ENCODE data around the gene FAM149A. TPM values are rescaled to one million over a fixed set of nuclear protein-coding genes. Genes with fewer than 3 reads are reported as not detected.
A peak's percentile ranks its signal among the peaks of the same experiment; 100 is the strongest.

Gene FAM149A
- total and polyA plus RNA-seq, 2 donors (not counting 1 experiment from before 2014, with no cell fraction given): 0.12 TPM; not detected in 1

DNA sequence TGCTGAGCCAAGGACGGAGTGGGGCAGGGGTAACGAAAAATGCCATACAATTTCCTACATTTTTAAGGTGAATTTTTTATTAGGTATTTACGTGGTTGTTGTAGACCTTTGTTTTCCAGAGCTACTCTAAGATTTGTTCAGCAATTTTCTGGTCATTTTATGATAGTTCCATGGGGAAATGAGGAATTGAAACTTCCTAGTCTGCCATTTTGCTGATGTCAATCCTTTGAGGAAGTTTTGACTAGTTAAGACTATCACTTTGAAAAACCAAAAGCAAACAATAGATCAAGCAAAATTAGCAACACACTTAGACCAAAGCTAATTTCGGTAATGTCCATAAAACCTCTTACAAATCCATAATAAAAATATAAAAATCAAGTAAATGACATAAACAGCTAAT is 42.6 kb upstream of the FAM149A start:
- intact Hi-C loops (cut with micrococcal nuclease): loop anchor here (10.0 kb wide), 1 partner anchor 133 kb away; the partner anchor contains the start of gene CYP4V2
- Histone ChIP-seq H3K27me3 (replicated peaks in 1 of 4; ENCODE audit: control extremely low read depth in 1 of 4, control insufficient read depth in 3 of 4, insufficient read depth in 4 of 4, low read length in 3 of 4) (peaks cover 0 to 27% (median 16%) of the 10 kb centered on the region in 4 experiments), H3K79me2 (ENCODE audit: control insufficient read depth, insufficient read depth, low read length) (no peaks in the 10 kb centered on the region), H3K9me3 (ENCODE audit: control extremely low read depth in 1 of 3, control insufficient read depth in 2 of 3, insufficient read depth in 1 of 3, low read length in 2 of 3) (peaks cover 0 to 4% (median 0%) of the 10 kb centered on the region in 3 donors), H3K4me2 (replicated peaks; ENCODE audit: low read depth, low read length, poor library complexity, severe bottlenecking) (no peak overlapping the region), H2AFZ (ENCODE audit: insufficient read depth, low read depth, low read length, poor library complexity, severe bottlenecking) (no peak overlapping the region), H3K4me3 (ENCODE audit: control extremely low read depth in 1 of 5, extremely low read depth in 1 of 5, insufficient read depth in 1 of 5, low read depth in 2 of 5, low read length in 4 of 5) (no peak overlapping the region), H4K20me1 (ENCODE audit: control insufficient read depth, insufficient read depth, low read length, poor library complexity, severe bottlenecking) (no peaks in the 10 kb centered on the region), H3K36me3 (replicated peaks in 1 of 2; ENCODE audit: control extremely low read depth in 1 of 2, control insufficient read depth in 1 of 2, extremely low read depth in 1 of 2, insufficient read depth in 2 of 2, low read length in 1 of 2) (no peaks in the 10 kb centered on the region), H3K9ac (ENCODE audit: low read length) (no peak overlapping the region), H3K4me1 (ENCODE audit: control insufficient read depth in 2 of 2, insufficient read depth in 2 of 2, low read length in 2 of 2) (peaks cover 14 to 16% of the 10 kb centered on the region in 2 donors), H3K27ac (ENCODE audit: low read length in 2 of 2) (no peak overlapping the region)
- ChIA-PET POLR2A (no interaction called here), CTCF (no interaction called here)
- Mint-ChIP-seq H3K27ac (no peak overlapping the region), H3K4me1 (peaks cover 22% of the 10 kb centered on the region), H3K27me3 (peaks cover 53% of the 10 kb centered on the region), H3K4me3 (no peak overlapping the region), H3K9me3 (ENCODE audit: insufficient read depth) (no peaks in the 10 kb centered on the region)
- TF ChIP-seq, protein P1, sequence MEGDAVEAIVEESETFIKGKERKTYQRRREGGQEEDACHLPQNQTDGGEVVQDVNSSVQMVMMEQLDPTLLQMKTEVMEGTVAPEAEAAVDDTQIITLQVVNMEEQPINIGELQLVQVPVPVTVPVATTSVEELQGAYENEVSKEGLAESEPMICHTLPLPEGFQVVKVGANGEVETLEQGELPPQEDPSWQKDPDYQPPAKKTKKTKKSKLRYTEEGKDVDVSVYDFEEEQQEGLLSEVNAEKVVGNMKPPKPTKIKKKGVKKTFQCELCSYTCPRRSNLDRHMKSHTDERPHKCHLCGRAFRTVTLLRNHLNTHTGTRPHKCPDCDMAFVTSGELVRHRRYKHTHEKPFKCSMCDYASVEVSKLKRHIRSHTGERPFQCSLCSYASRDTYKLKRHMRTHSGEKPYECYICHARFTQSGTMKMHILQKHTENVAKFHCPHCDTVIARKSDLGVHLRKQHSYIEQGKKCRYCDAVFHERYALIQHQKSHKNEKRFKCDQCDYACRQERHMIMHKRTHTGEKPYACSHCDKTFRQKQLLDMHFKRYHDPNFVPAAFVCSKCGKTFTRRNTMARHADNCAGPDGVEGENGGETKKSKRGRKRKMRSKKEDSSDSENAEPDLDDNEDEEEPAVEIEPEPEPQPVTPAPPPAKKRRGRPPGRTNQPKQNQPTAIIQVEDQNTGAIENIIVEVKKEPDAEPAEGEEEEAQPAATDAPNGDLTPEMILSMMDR (IDR thresholded peaks at IDR 0.05): no peak
- ATAC-seq (ENCODE audit: low read depth) (no peak), DNase-seq (no peak)
- WGBS (ENCODE audit: insufficient coverage): no CpG with 5 or more reads among the region's 4 CpGs

DNA sequence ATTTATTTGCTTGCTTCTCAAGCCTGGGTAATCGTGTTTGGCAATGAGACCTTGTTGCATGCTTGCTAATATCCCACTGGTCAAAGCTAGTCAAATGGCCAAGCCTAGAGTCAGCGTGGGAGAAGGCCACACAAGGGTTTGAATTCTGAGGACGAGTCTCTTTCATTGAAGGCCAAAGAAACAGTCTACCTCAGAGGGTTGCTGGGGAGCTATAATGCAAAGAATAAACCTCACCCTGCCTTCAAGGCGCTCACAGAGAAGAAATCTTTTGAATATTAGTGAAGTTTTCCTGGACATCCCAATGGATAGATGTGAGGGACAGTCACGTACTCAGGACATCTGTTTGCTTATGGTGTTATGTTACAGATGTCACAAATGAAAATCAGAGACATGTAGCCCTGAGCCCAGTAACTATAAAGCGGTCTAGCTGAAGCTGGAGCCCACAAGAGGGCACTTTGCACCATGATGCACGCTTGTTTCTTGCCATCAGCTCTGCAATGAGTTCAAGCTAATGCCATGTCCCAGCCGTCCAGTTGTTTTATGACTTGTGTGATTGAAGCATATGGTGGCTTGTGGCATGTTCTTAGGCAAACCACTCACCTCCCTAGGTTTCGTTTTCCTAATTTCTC is 36.6 kb upstream of the FAM149A start:
- TF ChIP-seq, protein P1 (IDR thresholded peaks at IDR 0.05): no peak
- no peak for TF ChIP-seq EZH2 (IDR thresholded peaks at IDR 0.05; ENCODE audit: borderline replicate concordance, insufficient read depth, low read depth, low read length, poor library complexity, severe bottlenecking)
- no peaks in the 10 kb centered on the region for H3K9me3 Mint-ChIP-seq (ENCODE audit: insufficient read depth)
- H3K4me1 Mint-ChIP-seq: peaks cover 8% of the 10 kb centered on the region
- peak overlapping the region in 1 of 5 experiments; percentile 55 for H3K4me3 ChIP-seq (ENCODE audit: control extremely low read depth in 1 of 5, extremely low read depth in 1 of 5, insufficient read depth in 1 of 5, low read depth in 2 of 5, low read length in 4 of 5)
- peak overlapping the region; percentile 70 for H3K4me2 ChIP-seq (replicated peaks; ENCODE audit: low read depth, low read length, poor library complexity, severe bottlenecking)
- H2AFZ ChIP-seq (ENCODE audit: insufficient read depth, low read depth, low read length, poor library complexity, severe bottlenecking): peak overlapping the region; percentile 38
- ATAC-seq (ENCODE audit: low read depth) (no peak), DNase-seq (peak; percentile 35)
- H3K4me3 Mint-ChIP-seq: no peak overlapping the region
- no peaks in the 10 kb centered on the region for H3K79me2 ChIP-seq (ENCODE audit: control insufficient read depth, insufficient read depth, low read length)
- no peaks in the 10 kb centered on the region for H3K36me3 ChIP-seq (replicated peaks in 1 of 2; ENCODE audit: control extremely low read depth in 1 of 2, control insufficient read depth in 1 of 2, extremely low read depth in 1 of 2, insufficient read depth in 2 of 2, low read length in 1 of 2)
- no peaks in the 10 kb centered on the region for H3K9me3 ChIP-seq (ENCODE audit: control extremely low read depth in 1 of 3, control insufficient read depth in 2 of 3, insufficient read depth in 1 of 3, low read length in 2 of 3)
- ChIA-PET POLR2A (no interaction called here), CTCF (interaction anchor here (1.0 to 2.3 kb wide), 5 partner anchors 69 to 519 kb away, joined by 3 to 15 read pairs (median 4); partner anchors contain the start of gene CYP4V2)
- peaks cover 13 to 20% of the 10 kb centered on the region in 2 donors for H3K4me1 ChIP-seq (ENCODE audit: control insufficient read depth in 2 of 2, insufficient read depth in 2 of 2, low read length in 2 of 2)
- WGBS (ENCODE audit: insufficient coverage): 58% methylated on average over 6 of the region's 9 CpGs
- H3K27me3 Mint-ChIP-seq: peaks cover 42% of the 10 kb centered on the region
- peak overlapping the region; percentile 49 for H3K9ac ChIP-seq (ENCODE audit: low read length)
- H4K20me1 ChIP-seq (ENCODE audit: control insufficient read depth, insufficient read depth, low read length, poor library complexity, severe bottlenecking): no peaks in the 10 kb centered on the region
- H3K27ac ChIP-seq (ENCODE audit: low read length in 2 of 2): no peak overlapping the region
- H3K27me3 ChIP-seq (replicated peaks in 1 of 4; ENCODE audit: control extremely low read depth in 1 of 4, control insufficient read depth in 3 of 4, insufficient read depth in 4 of 4, low read length in 3 of 4): peaks cover 0 to 41% (median 21%) of the 10 kb centered on the region in 4 experiments
- H3K27ac Mint-ChIP-seq: no peak overlapping the region
- intact Hi-C loops (cut with micrococcal nuclease): loop anchor here (10.0 kb wide), 1 partner anchor 127 kb away; the partner anchor contains the start of gene CYP4V2

All from B cell (primary cell).